GM12865 (cell line): Measurements from ENCODE around the gene MSMP.

Source experiments
- DNase-seq: peaks from one replicate; pipeline ENCODE4 v3.0.0; 2010; ENCODE audit warnings: low read depth
- H3K4me3 ChIP-seq: 2 replicates; pipeline ENCODE4 v1.5.1; 2011; ENCODE audit warnings: mild to moderate bottlenecking, low read depth, low read length, control low read depth
- CTCF ChIP-seq: IDR thresholded peaks from 2 replicates; pipeline ENCODE4 v1.5.1; 2011; ENCODE audit warnings: low read length, control low read depth, low read depth, inconsistent platforms; ENCODE audit not compliant: insufficient read depth; ENCODE audit errors: missing control alignments

Gene MSMP

DNA sequence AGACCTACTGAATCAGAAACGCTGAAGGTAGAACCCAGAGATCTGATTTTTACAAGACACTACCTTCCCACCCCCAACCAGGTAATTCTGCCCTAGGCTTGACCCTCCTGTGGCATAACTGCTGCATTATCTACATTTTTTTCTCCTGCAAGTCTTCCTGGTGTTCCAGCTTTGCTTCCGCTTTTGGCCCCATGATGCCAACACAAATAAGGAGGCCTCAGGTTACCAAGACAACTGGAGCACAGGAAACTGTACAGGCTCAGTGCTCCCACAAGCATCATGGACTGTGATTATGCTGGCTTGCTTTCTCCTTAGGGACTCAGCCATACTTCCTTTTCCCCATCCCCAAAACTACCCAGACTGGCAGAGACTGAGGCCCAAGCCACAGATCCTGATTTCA lies 6.6 kb upstream of the MSMP start:
- H3K4me3 ChIP-seq: no peak overlapping the region
- TF ChIP-seq CTCF: no peak
- DNase-seq: no peak

- TF ChIP-seq CTCF: no peak
- H3K4me3 ChIP-seq: no peak overlapping the region
- DNase-seq: no peak
Observed at GRCh38 chr9:35759795-35760194, 5.7 kb upstream of the MSMP start.

DNA sequence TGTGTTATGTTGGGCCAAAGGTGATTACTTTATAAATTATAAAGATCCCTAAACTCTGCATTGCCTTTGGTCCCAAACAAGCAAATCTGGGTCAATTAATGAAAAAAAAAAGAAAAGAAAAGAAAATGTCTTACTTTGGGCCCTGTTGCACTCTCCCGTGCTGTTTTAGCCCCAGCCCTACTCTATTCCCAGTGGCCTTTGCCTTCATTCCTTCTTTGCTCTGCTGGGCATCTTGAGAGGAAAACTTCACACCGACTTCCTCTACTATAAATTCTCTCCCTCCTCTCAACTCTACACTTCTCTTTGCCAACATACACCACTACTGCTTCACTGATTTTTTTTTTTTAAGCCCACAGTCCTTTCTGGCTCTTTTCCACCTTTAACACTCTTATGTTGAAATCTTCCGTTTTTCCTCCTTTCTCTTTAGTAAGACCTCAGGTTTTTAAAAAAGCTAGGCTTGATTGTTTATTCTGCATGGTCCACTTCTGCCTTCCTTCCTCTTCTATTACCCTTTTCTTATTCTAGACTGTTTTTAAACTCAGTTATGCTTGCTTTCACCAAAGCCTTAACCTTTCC lies 4.5 kb upstream of the MSMP start:
- no peak for TF ChIP-seq CTCF

GRCh38 chr9:35757892-35758275 lies 3.8 kb upstream of the MSMP start:
- TF ChIP-seq CTCF: no peak
- peak overlapping the region; percentile 57 for H3K4me3 ChIP-seq
- DNase-seq: no peak

More for the DNA sequence above, 4.5 kb upstream of the MSMP start:
- DNase-seq: no peak
- H3K4me3 ChIP-seq: peak overlapping the region; percentile 57

DNA sequence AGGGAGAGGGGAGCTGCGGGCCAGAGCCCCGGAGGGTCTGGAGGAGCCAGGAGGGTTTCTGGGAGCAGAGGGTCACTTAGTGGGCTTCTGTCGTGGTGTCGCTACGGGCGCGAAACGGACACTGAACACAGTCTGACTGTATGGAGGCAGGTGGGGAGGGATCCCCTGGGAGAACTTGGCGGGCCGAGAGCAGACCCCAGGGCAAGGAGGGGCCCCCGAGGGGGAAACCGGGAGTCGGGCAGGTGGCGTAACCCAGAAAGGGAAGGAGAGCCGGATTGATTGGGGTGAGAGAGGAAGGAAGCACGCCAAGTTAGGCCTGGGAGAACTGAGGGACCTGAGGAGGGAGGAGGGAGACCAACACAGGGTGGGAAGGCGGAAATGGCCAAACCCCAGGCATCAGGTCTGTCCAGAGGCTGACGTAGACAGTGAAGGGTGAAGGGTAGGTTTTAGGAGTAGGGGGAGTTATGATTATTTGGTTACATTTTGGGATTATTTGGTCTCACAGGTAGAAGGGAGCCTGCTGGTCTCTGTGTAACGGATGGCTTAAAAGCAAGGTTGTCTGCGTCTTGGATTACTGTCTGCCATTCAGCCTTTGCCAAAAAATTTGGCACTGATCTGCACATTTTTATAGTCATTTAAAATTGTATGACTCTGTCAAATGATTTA lies 3.3 kb upstream of the MSMP start:
- H3K4me3 ChIP-seq: peak overlapping the region; percentile 57
- TF ChIP-seq CTCF: no peak
- peak; percentile 76 for DNase-seq

- H3K4me3 ChIP-seq: peak overlapping the region; percentile 57
- TF ChIP-seq CTCF: peak; percentile 93
- peak; percentile 89 for DNase-seq
Observed at GRCh38 chr9:35756275-35757225, 2.5 kb upstream of the MSMP start.
